Upper lobe of right lung (tissue), 1 donor: ENCODE measurements around the gene RMRP. TPM values are rescaled to one million over a fixed set of nuclear protein-coding genes. Genes with fewer than 3 reads are reported as not detected.

Experiments used
- ATAC-seq: fragments of 200-7000 bp; cut with Tn5 transposase; one replicate; pipeline ENCODE4 v1.9.1; 2020; ENCODE audit warnings: mild to moderate bottlenecking, moderate library complexity
- DNase-seq: peaks from one replicate; pipeline ENCODE4 v3.0.0-alpha.2; 2020
- H3K27ac ChIP-seq: fragments of 200-600 bp; one replicate; pipeline ENCODE4 v1.8.0; 2022
- H3K27me3 ChIP-seq: fragments of 200-600 bp; one replicate; pipeline ENCODE4 v1.8.0; 2022; ENCODE audit warnings: mild to moderate bottlenecking
- H3K36me3 ChIP-seq: fragments of 200-600 bp; one replicate; pipeline ENCODE4 v1.8.0; 2022
- H3K4me1 ChIP-seq: fragments of 200-600 bp; one replicate; pipeline ENCODE4 v1.8.0; 2022
- H3K4me3 ChIP-seq: fragments of 200-600 bp; one replicate; pipeline ENCODE4 v1.8.0; 2022; ENCODE audit warnings: mild to moderate bottlenecking
- H3K9me3 ChIP-seq: fragments of 200-600 bp; one replicate; pipeline ENCODE4 v1.8.0; 2022
- CTCF ChIP-seq: fragments of 200-600 bp; IDR thresholded peaks from one replicate; pipeline ENCODE4 v1.8.0; 2022; ENCODE audit warnings: antibody characterized with exemption
- intact Hi-C: fragments of 100-400 bp; cut with DNase I; formaldehyde crosslinking; loops from one replicate; pipeline ENCODE4 v1.11.0; 2022
- total RNA-seq: library from RNA; stranded (reverse); fragmentation: NEBNext Ultra II Directional; extraction: Animal tissue kit (Norgen Biotek cat#: 25700); gene quantifications from one replicate; pipeline ENCODE4 v1.2.1, GENCODE V29; 2021
- donor health status: DM: no; HTN: yes; CAD: no; lungs with severe emphysema.

The RMRP gene
- total RNA-seq, 1 donor from 2014 or later: 30,828 TPM

GRCh38 chr9:35662437-35662836 is 4.6 kb upstream of the RMRP start:
- H3K27me3 ChIP-seq: no peaks in the 10 kb centered on the region
- no peak overlapping the region for H3K27ac ChIP-seq
- DNase-seq: no peak
- intact Hi-C loops: no loop called here
- ATAC-seq: no peak
- no peak overlapping the region for H3K4me3 ChIP-seq
- no peak for TF ChIP-seq CTCF
- peaks cover 29% of the 10 kb centered on the region for H3K4me1 ChIP-seq
- H3K36me3 ChIP-seq: peaks cover 3% of the 10 kb centered on the region
- H3K9me3 ChIP-seq: no peaks in the 10 kb centered on the region

- ATAC-seq: no peak
- H3K27me3 ChIP-seq: no peaks in the 10 kb centered on the region
- H3K27ac ChIP-seq: no peak overlapping the region
- peaks cover 3% of the 10 kb centered on the region for H3K36me3 ChIP-seq
- peaks cover 35% of the 10 kb centered on the region for H3K4me1 ChIP-seq
- H3K4me3 ChIP-seq: no peak overlapping the region
- intact Hi-C loops: no loop called here
- no peaks in the 10 kb centered on the region for H3K9me3 ChIP-seq
- no peak for TF ChIP-seq CTCF
- DNase-seq: no peak
Measured at GRCh38 chr9:35661756-35662350, 4.0 kb upstream of the RMRP start.

GRCh38 chr9:35660966-35661415 is 3.2 kb upstream of the RMRP start:
- no peaks in the 10 kb centered on the region for H3K9me3 ChIP-seq
- ATAC-seq: no peak
- TF ChIP-seq CTCF: peak; percentile 39
- no peaks in the 10 kb centered on the region for H3K27me3 ChIP-seq
- no peak overlapping the region for H3K4me3 ChIP-seq
- peaks cover 36% of the 10 kb centered on the region for H3K4me1 ChIP-seq
- peak overlapping the region; percentile 0 for H3K27ac ChIP-seq
- intact Hi-C loops: no loop called here
- H3K36me3 ChIP-seq: peaks cover 3% of the 10 kb centered on the region
- DNase-seq: no peak

GRCh38 chr9:35659340-35659739 is 1.5 kb upstream of the RMRP start:
- Histone ChIP-seq H3K9me3 (no peaks in the 10 kb centered on the region), H3K36me3 (peaks cover 3% of the 10 kb centered on the region), H3K27ac (peak overlapping the region; percentile 99), H3K27me3 (no peaks in the 10 kb centered on the region), H3K4me1 (peaks cover 28% of the 10 kb centered on the region), H3K4me3 (peak overlapping the region; percentile 95)
- DNase-seq: no peak
- no peak for ATAC-seq
- no peak for TF ChIP-seq CTCF
- intact Hi-C loops: no loop called here

- DNase-seq (no peak), ATAC-seq (no peak)
- Histone ChIP-seq H3K27ac (peak overlapping the region; percentile 99), H3K9me3 (no peaks in the 10 kb centered on the region), H3K4me1 (peaks cover 28% of the 10 kb centered on the region), H3K27me3 (no peaks in the 10 kb centered on the region), H3K36me3 (peaks cover 3% of the 10 kb centered on the region), H3K4me3 (peak overlapping the region; percentile 95)
- intact Hi-C loops: no loop called here
- no peak for TF ChIP-seq CTCF
Measured at GRCh38 chr9:35658968-35659220, 1.1 kb upstream of the RMRP start.
